Right hindlimb (tissue), 1 donor: Measurements from ENCODE around the gene ZNF519.

ENCODE experiments used
- DNase-seq: peaks from one replicate; pipeline ENCODE4 v3.0.0-alpha.2; 2018

The ZNF519 gene

DNA sequence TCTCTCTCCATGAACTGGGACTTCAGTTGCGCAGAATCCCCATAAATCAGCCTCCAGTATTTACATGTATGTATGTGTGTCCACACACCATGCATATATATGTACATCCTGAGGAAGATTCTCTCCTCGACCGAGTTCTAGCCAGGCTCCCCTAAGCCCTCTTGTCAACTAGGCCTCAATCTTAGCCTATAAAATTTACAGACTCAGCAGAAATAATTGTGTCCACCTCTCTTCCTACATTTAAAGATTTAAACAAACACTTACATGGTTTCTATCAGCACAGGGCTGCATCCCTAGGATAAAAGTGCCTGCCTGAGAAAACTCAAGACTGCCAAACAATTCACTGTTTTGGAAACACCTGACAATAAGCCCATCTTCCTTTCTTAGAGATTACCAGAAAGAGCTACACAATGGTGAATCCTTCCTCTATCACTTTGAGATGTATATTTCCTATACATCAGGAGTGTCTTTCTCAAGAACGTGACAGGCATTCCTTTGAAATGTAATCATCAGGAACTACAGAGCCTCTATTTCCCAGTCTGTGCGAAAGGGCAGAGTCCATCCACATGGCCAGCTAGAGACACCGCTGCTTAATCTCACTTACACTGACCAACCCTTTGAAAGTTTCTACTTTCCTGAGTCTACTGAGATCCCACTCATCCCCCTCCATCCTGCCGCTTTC, 39.5 kb downstream of the ZNF519 start:
- DNase-seq: no peak

DNA sequence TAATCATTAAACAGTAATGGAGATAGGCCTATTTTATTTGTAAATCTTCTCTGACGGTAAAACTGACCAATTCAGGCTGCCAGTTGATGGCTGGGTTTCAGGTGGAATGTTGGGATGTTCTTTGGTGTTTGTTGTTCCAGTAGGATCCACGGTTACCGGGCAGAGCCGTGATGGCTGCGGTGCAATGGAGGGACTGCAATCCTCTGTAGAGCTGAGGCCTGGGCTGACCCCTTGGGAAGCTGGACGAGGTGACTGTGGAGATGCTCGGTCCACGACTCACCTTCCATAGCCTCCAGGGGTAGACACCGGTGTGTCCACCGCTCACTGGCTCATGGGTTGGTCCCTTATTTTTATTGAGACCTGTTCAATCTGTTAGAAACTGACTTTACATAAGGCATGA, 42.5 kb downstream of the ZNF519 start:
- no peak for DNase-seq

GRCh38 chr18:14089191-14089590, 43.0 kb downstream of the ZNF519 start:
- DNase-seq: no peak

GRCh38 chr18:14086458-14087231, 45.6 kb downstream of the ZNF519 start:
- DNase-seq: peak; percentile 26

DNA sequence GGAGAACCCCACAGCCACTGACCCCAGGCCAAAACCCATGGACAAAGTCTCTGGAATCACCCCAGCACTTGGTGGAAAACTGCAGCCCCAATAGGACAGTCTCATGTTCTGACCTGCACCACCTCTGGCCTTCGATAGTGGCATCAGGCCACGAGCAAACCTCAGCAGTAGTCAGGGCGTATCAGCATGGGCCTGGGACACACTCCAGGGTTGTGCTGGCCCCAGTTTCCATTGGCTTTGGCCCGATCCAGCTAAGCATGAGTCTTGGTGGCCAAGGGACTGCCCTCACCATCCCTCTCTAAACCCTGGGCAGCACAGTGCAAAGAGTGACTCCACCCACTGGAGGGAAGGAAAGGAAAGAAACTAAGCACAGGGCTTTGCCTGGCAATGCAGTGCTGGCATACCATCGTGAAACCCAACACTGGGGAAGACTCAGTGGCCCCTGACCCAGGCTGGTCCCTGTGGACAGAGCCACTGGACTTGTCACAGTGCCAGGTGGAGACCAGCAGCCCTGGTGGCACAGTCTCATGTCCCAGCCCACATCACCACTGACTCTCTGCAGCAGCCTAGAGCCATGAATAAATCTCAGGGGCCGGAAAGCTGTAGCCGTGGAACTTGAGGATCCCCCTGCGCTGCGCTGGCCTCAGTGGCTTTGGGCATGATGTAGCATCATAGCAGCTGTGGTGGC, 46.3 kb downstream of the ZNF519 start:
- no peak for DNase-seq

- DNase-seq: no peak
Observed at GRCh38 chr18:14075196-14075595, 57.0 kb downstream of the ZNF519 start.

- DNase-seq: no peak
Observed at GRCh38 chr18:14074187-14074586, 58.0 kb downstream of the ZNF519 start.

GRCh38 chr18:14053661-14054060, 78.6 kb downstream of the ZNF519 start:
- DNase-seq: no peak
